ENCODE data around the gene SOAT1. TPM values are rescaled to one million over a fixed set of nuclear protein-coding genes. Genes with fewer than 3 reads are reported as not detected.
"Not testable (repeated sequence)": the region's sequence is repeated elsewhere in the genome, so short reads cannot be mapped to it uniquely, and the experiment has no call there.

SOAT1 gene
- total RNA-seq, 1 experiment from 2014 or later: 18.9 TPM

GRCh38 chr1:179340918-179341317, 47.3 kb downstream of the SOAT1 start:
- Histone ChIP-seq H2AFZ (ENCODE audit: low read length) (no peak overlapping the region), H3K9me2 (replicated peaks; ENCODE audit: insufficient read depth, low read length) (no peaks in the 10 kb centered on the region), H3K27me3 (ENCODE audit: low read length) (no peaks in the 10 kb centered on the region), H3K4me2 (ENCODE audit: low read depth, low read length, poor library complexity, severe bottlenecking) (no peak overlapping the region), H3K9me3 (ENCODE audit: low read length) (no peaks in the 10 kb centered on the region), H3K4me3 (ENCODE audit: low read length) (no peak overlapping the region), H3K36me3 (ENCODE audit: insufficient read depth, low read length) (0 out of 2 replicates have a peak, but pooled peaks cover 7% of the 10 kb centered on the region), H3K9ac (ENCODE audit: low read length) (no peak overlapping the region), H4K20me1 (ENCODE audit: insufficient read depth, low read depth, low read length) (no peaks in the 10 kb centered on the region), H3K4me1 (ENCODE audit: low read length) (peaks cover 5% of the 10 kb centered on the region), H3K27ac (ENCODE audit: low read length) (no peak overlapping the region), H3K79me2 (ENCODE audit: low read length) (no peaks in the 10 kb centered on the region)
- no peak for DNase-seq

- H3K9me2 ChIP-seq (replicated peaks; ENCODE audit: insufficient read depth, low read length): no peaks in the 10 kb centered on the region
- no peaks in the 10 kb centered on the region for H3K27me3 ChIP-seq (ENCODE audit: low read length)
- H3K4me3 ChIP-seq (ENCODE audit: low read length): no peak overlapping the region
- H3K4me2 ChIP-seq (ENCODE audit: low read depth, low read length, poor library complexity, severe bottlenecking): no peak overlapping the region
- H3K36me3 ChIP-seq (ENCODE audit: insufficient read depth, low read length): 0 out of 2 replicates have a peak, but pooled peaks cover 7% of the 10 kb centered on the region
- H3K27ac ChIP-seq (ENCODE audit: low read length): no peak overlapping the region
- H2AFZ ChIP-seq (ENCODE audit: low read length): no peak overlapping the region
- peaks cover 5% of the 10 kb centered on the region for H3K4me1 ChIP-seq (ENCODE audit: low read length)
- H3K79me2 ChIP-seq (ENCODE audit: low read length): no peaks in the 10 kb centered on the region
- H4K20me1 ChIP-seq (ENCODE audit: insufficient read depth, low read depth, low read length): no peaks in the 10 kb centered on the region
- DNase-seq: no peak
- no peak overlapping the region for H3K9ac ChIP-seq (ENCODE audit: low read length)
- no peaks in the 10 kb centered on the region for H3K9me3 ChIP-seq (ENCODE audit: low read length)
These were observed 48.4 kb downstream of the SOAT1 start for GRCh38 chr1:179341943-179342547.

GRCh38 chr1:179342740-179343404, 49.3 kb downstream of the SOAT1 start:
- Histone ChIP-seq H3K9ac (ENCODE audit: low read length) (no peak overlapping the region), H3K9me3 (ENCODE audit: low read length) (no peaks in the 10 kb centered on the region), H3K79me2 (ENCODE audit: low read length) (no peaks in the 10 kb centered on the region), H3K4me2 (ENCODE audit: low read depth, low read length, poor library complexity, severe bottlenecking) (no peak overlapping the region), H3K4me3 (ENCODE audit: low read length) (no peak overlapping the region), H3K9me2 (replicated peaks; ENCODE audit: insufficient read depth, low read length) (no peaks in the 10 kb centered on the region), H3K36me3 (ENCODE audit: insufficient read depth, low read length) (0 out of 2 replicates have a peak, but pooled peaks cover 7% of the 10 kb centered on the region), H2AFZ (ENCODE audit: low read length) (no peak overlapping the region), H4K20me1 (ENCODE audit: insufficient read depth, low read depth, low read length) (no peaks in the 10 kb centered on the region), H3K4me1 (ENCODE audit: low read length) (peaks cover 5% of the 10 kb centered on the region), H3K27me3 (ENCODE audit: low read length) (no peaks in the 10 kb centered on the region), H3K27ac (ENCODE audit: low read length) (no peak overlapping the region)
- DNase-seq: no peak

- H3K9me2 ChIP-seq (replicated peaks; ENCODE audit: insufficient read depth, low read length): no peaks in the 10 kb centered on the region
- H4K20me1 ChIP-seq (ENCODE audit: insufficient read depth, low read depth, low read length): no peaks in the 10 kb centered on the region
- no peaks in the 10 kb centered on the region for H3K27me3 ChIP-seq (ENCODE audit: low read length)
- H2AFZ ChIP-seq (ENCODE audit: low read length): no peak overlapping the region
- H3K36me3 ChIP-seq (ENCODE audit: insufficient read depth, low read length): peaks cover 8% of the 10 kb centered on the region; the same call in 1 of the 2 replicates
- no peak overlapping the region for H3K27ac ChIP-seq (ENCODE audit: low read length)
- no peaks in the 10 kb centered on the region for H3K79me2 ChIP-seq (ENCODE audit: low read length)
- H3K9ac ChIP-seq (ENCODE audit: low read length): no peak overlapping the region
- no peak for DNase-seq
- no peak overlapping the region for H3K4me2 ChIP-seq (ENCODE audit: low read depth, low read length, poor library complexity, severe bottlenecking)
- no peaks in the 10 kb centered on the region for H3K9me3 ChIP-seq (ENCODE audit: low read length)
- no peak overlapping the region for H3K4me3 ChIP-seq (ENCODE audit: low read length)
- no peaks in the 10 kb centered on the region for H3K4me1 ChIP-seq (ENCODE audit: low read length)
These were observed 57.7 kb downstream of the SOAT1 start for GRCh38 chr1:179351281-179351680.

GRCh38 chr1:179352236-179352635, 58.6 kb downstream of the SOAT1 start:
- H3K27ac ChIP-seq (ENCODE audit: low read length): no peak overlapping the region
- no peak for DNase-seq

GRCh38 chr1:179353546-179353945, 59.9 kb downstream of the SOAT1 start:
- H3K27me3 ChIP-seq (ENCODE audit: low read length): no peaks in the 10 kb centered on the region
- H3K36me3 ChIP-seq (ENCODE audit: insufficient read depth, low read length): peaks cover 8% of the 10 kb centered on the region; the same call in 1 of the 2 replicates
- H3K4me2 ChIP-seq (ENCODE audit: low read depth, low read length, poor library complexity, severe bottlenecking): no peak overlapping the region
- H3K4me1 ChIP-seq (ENCODE audit: low read length): no peaks in the 10 kb centered on the region
- no peaks in the 10 kb centered on the region for H3K79me2 ChIP-seq (ENCODE audit: low read length)
- H4K20me1 ChIP-seq (ENCODE audit: insufficient read depth, low read depth, low read length): no peaks in the 10 kb centered on the region
- no peak overlapping the region for H3K27ac ChIP-seq (ENCODE audit: low read length)
- no peak overlapping the region for H2AFZ ChIP-seq (ENCODE audit: low read length)
- no peaks in the 10 kb centered on the region for H3K9me3 ChIP-seq (ENCODE audit: low read length)
- H3K4me3 ChIP-seq (ENCODE audit: low read length): no peak overlapping the region
- no peaks in the 10 kb centered on the region for H3K9me2 ChIP-seq (replicated peaks; ENCODE audit: insufficient read depth, low read length)
- no peak overlapping the region for H3K9ac ChIP-seq (ENCODE audit: low read length)
- DNase-seq: no peak

More at GRCh38 chr1:179352236-179352635, 58.6 kb downstream of the SOAT1 start:
- H3K4me2 ChIP-seq (ENCODE audit: low read depth, low read length, poor library complexity, severe bottlenecking): no peak overlapping the region
- no peaks in the 10 kb centered on the region for H3K79me2 ChIP-seq (ENCODE audit: low read length)
- H3K9me3 ChIP-seq (ENCODE audit: low read length): no peaks in the 10 kb centered on the region
- H3K36me3 ChIP-seq (ENCODE audit: insufficient read depth, low read length): peaks cover 8% of the 10 kb centered on the region; the same call in 1 of the 2 replicates
- no peaks in the 10 kb centered on the region for H3K9me2 ChIP-seq (replicated peaks; ENCODE audit: insufficient read depth, low read length)
- no peak overlapping the region for H3K9ac ChIP-seq (ENCODE audit: low read length)
- H3K27me3 ChIP-seq (ENCODE audit: low read length): no peaks in the 10 kb centered on the region
- no peaks in the 10 kb centered on the region for H4K20me1 ChIP-seq (ENCODE audit: insufficient read depth, low read depth, low read length)
- H2AFZ ChIP-seq (ENCODE audit: low read length): no peak overlapping the region
- H3K4me1 ChIP-seq (ENCODE audit: low read length): no peaks in the 10 kb centered on the region
- H3K4me3 ChIP-seq (ENCODE audit: low read length): no peak overlapping the region

GRCh38 chr1:179361631-179362030, 68.0 kb downstream of the SOAT1 start:
- not testable (repeated sequence) for H3K4me3 ChIP-seq (ENCODE audit: low read length); H3K4me2 ChIP-seq (ENCODE audit: low read depth, low read length, poor library complexity, severe bottlenecking); H3K9me3 ChIP-seq (ENCODE audit: low read length); H3K36me3 ChIP-seq (ENCODE audit: insufficient read depth, low read length); H3K27ac ChIP-seq (ENCODE audit: low read length); H2AFZ ChIP-seq (ENCODE audit: low read length); H3K27me3 ChIP-seq (ENCODE audit: low read length); H3K9ac ChIP-seq (ENCODE audit: low read length); H4K20me1 ChIP-seq (ENCODE audit: insufficient read depth, low read depth, low read length); H3K9me2 ChIP-seq (replicated peaks; ENCODE audit: insufficient read depth, low read length); DNase-seq; H3K79me2 ChIP-seq (ENCODE audit: low read length)
- peaks cover 11% of the 10 kb centered on the region for H3K4me1 ChIP-seq (ENCODE audit: low read length)

- DNase-seq: peak; percentile 96
- H4K20me1 ChIP-seq (ENCODE audit: insufficient read depth, low read depth, low read length): no peaks in the 10 kb centered on the region
- no peaks in the 10 kb centered on the region for H3K9me2 ChIP-seq (replicated peaks; ENCODE audit: insufficient read depth, low read length)
- peak within 1 kb of the TSS; percentile 74 for H3K9ac ChIP-seq (ENCODE audit: low read length)
- no peaks in the 10 kb centered on the region for H3K79me2 ChIP-seq (ENCODE audit: low read length)
- peak within 1 kb of the TSS; percentile 59 for H2AFZ ChIP-seq (ENCODE audit: low read length)
- H3K27ac ChIP-seq (ENCODE audit: low read length): peak within 1 kb of the TSS; percentile 83
- peak within 1 kb of the TSS; percentile 78 for H3K4me2 ChIP-seq (ENCODE audit: low read depth, low read length, poor library complexity, severe bottlenecking)
- H3K4me1 ChIP-seq (ENCODE audit: low read length): peaks cover 11% of the 10 kb centered on the region
- no peaks in the 10 kb centered on the region for H3K27me3 ChIP-seq (ENCODE audit: low read length)
- no peaks in the 10 kb centered on the region for H3K36me3 ChIP-seq (ENCODE audit: insufficient read depth, low read length)
- H3K9me3 ChIP-seq (ENCODE audit: low read length): no peaks in the 10 kb centered on the region
- H3K4me3 ChIP-seq (ENCODE audit: low read length): peak within 1 kb of the TSS; percentile 75
These were observed 71.9 kb downstream of the SOAT1 start, which contains the start of gene AXDND1 for GRCh38 chr1:179365342-179366092. Gene AXDND1, plus strand, starts transcription at chr1:179365971. Its CDS starts 539 bp downstream, at chr1:179366510.
